Endodermal cell (in vitro differentiated cells): ENCODE measurements around the gene DHH. TPM values are rescaled to one million over a fixed set of nuclear protein-coding genes. Genes with fewer than 3 reads are reported as not detected.

Source experiments
- DNase-seq: peaks from one replicate; pipeline ENCODE4 v3.0.0-alpha.2; 2017
- H3K27ac ChIP-seq: 2 replicates; pipeline ENCODE4 v1.5.1; 2013; ENCODE audit warnings: mild to moderate bottlenecking, low read depth, low read length, moderate library complexity
- H3K27me3 ChIP-seq: 2 replicates; pipeline ENCODE4 v1.6.1; 2013; ENCODE audit warnings: mild to moderate bottlenecking, low read length, moderate library complexity; ENCODE audit not compliant: insufficient read depth, control insufficient read depth, poor library complexity, severe bottlenecking
- H3K36me3 ChIP-seq: 2 replicates; pipeline ENCODE4 v1.7.0; 2013; ENCODE audit warnings: mild to moderate bottlenecking, low read length, moderate library complexity; ENCODE audit not compliant: control insufficient read depth, insufficient read depth
- H3K4me1 ChIP-seq: one replicate; pipeline ENCODE4 v1.7.0; 2013; ENCODE audit warnings: low read length; ENCODE audit not compliant: control insufficient read depth, insufficient read depth
- H3K4me3 ChIP-seq: 2 replicates; pipeline ENCODE4 v1.5.1; 2013; ENCODE audit warnings: mild to moderate bottlenecking, low read length, moderate library complexity
- H3K9ac ChIP-seq: 2 replicates; pipeline ENCODE4 v1.6.1; 2013; ENCODE audit warnings: mild to moderate bottlenecking, low read length, moderate library complexity; ENCODE audit not compliant: poor library complexity, severe bottlenecking; ENCODE audit errors: extremely low read depth
- H3K9me3 ChIP-seq: 2 replicates; pipeline ENCODE4 v1.6.1; 2013; ENCODE audit warnings: mild to moderate bottlenecking, low read length, moderate library complexity; ENCODE audit not compliant: control insufficient read depth
- H3K27ac Mint-ChIP-seq: 2 replicates; pipeline ENCODE4 v1.8.0; 2020; ENCODE audit warnings: mixed read lengths
- H3K27me3 Mint-ChIP-seq: 2 replicates; pipeline ENCODE4 v1.8.0; 2021; ENCODE audit warnings: mild to moderate bottlenecking, mixed read lengths; ENCODE audit not compliant: insufficient read depth
- H3K36me3 Mint-ChIP-seq: 2 replicates; pipeline ENCODE4 v1.8.0; 2020; ENCODE audit warnings: low read depth, mixed read lengths
- H3K4me1 Mint-ChIP-seq: 2 replicates; pipeline ENCODE4 v1.8.0; 2020; ENCODE audit warnings: mixed read lengths
- H3K4me3 Mint-ChIP-seq: 2 replicates; pipeline ENCODE4 v1.8.0; 2020; ENCODE audit warnings: mild to moderate bottlenecking, moderate library complexity, mixed read lengths
- H3K9me3 Mint-ChIP-seq: 2 replicates; pipeline ENCODE4 v1.8.0; 2020; ENCODE audit warnings: mild to moderate bottlenecking, mixed read lengths
- CTCF ChIP-seq: fragments of 200-600 bp; sonication (generic); conservative IDR thresholded peaks from 2 replicates; pipeline ENCODE4 v1.5.0; 2021; ENCODE audit warnings: antibody characterized with exemption, mild to moderate bottlenecking
- WGBS, 2 experiments: methylation state at CpG; one replicate each; pipeline versions ENCODE4 v1.1.5 to v1.1.7; 2013; ENCODE audit warnings: missing lambda C conversion rate in 2 of 2, mixed read lengths in 1 of 2; ENCODE audit not compliant: insufficient coverage in 1 of 2, insufficient read length in 1 of 2; 5-methylcytosine and 5-hydroxymethylcytosine counted together
- total RNA-seq, 2 donors: library from RNA; stranded (reverse); fragmentation: NEBNext Ultra II Directional in 1 of 2; extraction: Animal tissue kit (Norgen Biotek cat#: 25700) in 1 of 2; gene quantifications; 2 replicates in 1 of 2; 3 replicates in 1 of 2; pipeline ENCODE4 v1.2.1, GENCODE V29; 2021

The DHH gene
- total RNA-seq, 2 donors from 2014 or later, result 0.15 to 0.51 TPM

- WGBS, 2 experiments, result 88% methylated on average over 2 of the region's 2 CpGs; no CpG with 5 or more reads in 1 of the 2 experiments
- no peak for TF ChIP-seq CTCF
- no peak for DNase-seq
- peaks cover 59% of the 10 kb centered on the region for H3K27me3 Mint-ChIP-seq
- no peak overlapping the region for H3K4me3 ChIP-seq
- H3K9ac ChIP-seq, result no peak overlapping the region
- H3K27me3 ChIP-seq, result peaks cover 58% of the 10 kb centered on the region
- peaks cover 6% of the 10 kb centered on the region for H3K4me1 ChIP-seq
- no peaks in the 10 kb centered on the region for H3K9me3 Mint-ChIP-seq
- peaks cover 40% of the 10 kb centered on the region for H3K36me3 Mint-ChIP-seq
- no peak overlapping the region for H3K4me3 Mint-ChIP-seq
- H3K4me1 Mint-ChIP-seq, result peaks cover 7% of the 10 kb centered on the region
- H3K9me3 ChIP-seq, result no peaks in the 10 kb centered on the region
- H3K27ac Mint-ChIP-seq, result no peak overlapping the region
- H3K36me3 ChIP-seq, result peaks cover 33% of the 10 kb centered on the region
- no peak overlapping the region for H3K27ac ChIP-seq
These were observed 369 bp upstream of the DHH start for GRCh38 chr12:49094975-49095365.

- Histone ChIP-seq H3K36me3 (peaks cover 22% of the 10 kb centered on the region), H3K27me3 (peaks cover 70% of the 10 kb centered on the region), H3K9ac (no peak overlapping the region), H3K4me1 (peaks cover 9% of the 10 kb centered on the region), H3K4me3 (no peak overlapping the region), H3K27ac (no peak overlapping the region), H3K9me3 (no peaks in the 10 kb centered on the region)
- Mint-ChIP-seq H3K4me1 (peaks cover 8% of the 10 kb centered on the region), H3K36me3 (peaks cover 33% of the 10 kb centered on the region), H3K27ac (no peak overlapping the region), H3K9me3 (no peaks in the 10 kb centered on the region), H3K4me3 (no peak overlapping the region), H3K27me3 (peaks cover 70% of the 10 kb centered on the region)
- no peak for TF ChIP-seq CTCF
- 29 to 30% methylated on average over 2 to 9 of the region's 9 CpGs for WGBS, 2 experiments
- peak; percentile 67 for DNase-seq
These were observed 825 bp downstream of the DHH start for GRCh38 chr12:49093792-49094159.

GRCh38 chr12:49092816-49093406, 1.7 kb downstream of the DHH start:
- 31 to 80% methylated on average over 2 to 3 of the region's 4 CpGs for WGBS, 2 experiments
- TF ChIP-seq CTCF, result no peak
- peaks cover 16% of the 10 kb centered on the region for H3K36me3 ChIP-seq
- H3K9ac ChIP-seq, result no peak overlapping the region
- peaks cover 25% of the 10 kb centered on the region for H3K36me3 Mint-ChIP-seq
- peaks cover 9% of the 10 kb centered on the region for H3K4me1 ChIP-seq
- peaks cover 79% of the 10 kb centered on the region for H3K27me3 Mint-ChIP-seq
- no peak overlapping the region for H3K27ac Mint-ChIP-seq
- peaks cover 15% of the 10 kb centered on the region for H3K4me1 Mint-ChIP-seq
- H3K27me3 ChIP-seq, result peaks cover 78% of the 10 kb centered on the region
- H3K9me3 ChIP-seq, result no peaks in the 10 kb centered on the region
- no peak for DNase-seq
- H3K27ac ChIP-seq, result no peak overlapping the region
- no peak overlapping the region for H3K4me3 ChIP-seq
- H3K4me3 Mint-ChIP-seq, result no peak overlapping the region
- H3K9me3 Mint-ChIP-seq, result no peaks in the 10 kb centered on the region
